Smooth muscle cell (in vitro differentiated cells): ENCODE measurements around the gene GALNT11. TPM values are rescaled to one million over a fixed set of nuclear protein-coding genes. Genes with fewer than 3 reads are reported as not detected.
"Not testable (repeated sequence)": the region's sequence is repeated elsewhere in the genome, so short reads cannot be mapped to it uniquely, and the experiment has no call there.

ENCODE experiments used
- DNase-seq: peaks from one replicate; lab custom pipeline; 2025; ENCODE audit not compliant: unreplicated experiment; lab: John Stamatoyannopoulos, UW
- H2AFZ ChIP-seq: fragments of 200-600 bp; sonication (generic); 2 replicates; pipeline ENCODE4 v1.6.0; 2016; ENCODE audit warnings: antibody characterized with exemption, low read depth, mild to moderate bottlenecking
- H3F3A ChIP-seq: fragments of 200-600 bp; sonication (generic); 2 replicates; pipeline ENCODE4 v1.6.0; 2017; ENCODE audit warnings: antibody characterized with exemption, low read depth
- H3K27ac ChIP-seq: fragments of 200-600 bp; sonication (generic); 2 replicates; pipeline ENCODE4 v1.5.1; 2016; ENCODE audit warnings: low read depth, mild to moderate bottlenecking
- H3K27me3 ChIP-seq: fragments of 200-600 bp; sonication (generic); 2 replicates; pipeline ENCODE4 v1.6.1; 2016; ENCODE audit warnings: low read depth, mild to moderate bottlenecking
- H3K36me3 ChIP-seq: fragments of 200-600 bp; sonication (generic); 2 replicates; pipeline ENCODE4 v1.5.1; 2016; ENCODE audit warnings: low read depth
- H3K4me1 ChIP-seq: fragments of 200-600 bp; sonication (generic); 2 replicates; pipeline ENCODE4 v1.5.1; 2016; ENCODE audit warnings: low read depth
- H3K4me2 ChIP-seq: fragments of 200-600 bp; sonication (generic); 2 replicates; pipeline ENCODE4 v1.6.0; 2016; ENCODE audit warnings: mild to moderate bottlenecking
- H3K4me3 ChIP-seq: fragments of 200-600 bp; sonication (generic); 2 replicates; pipeline ENCODE4 v1.5.1; 2016; ENCODE audit warnings: mild to moderate bottlenecking
- H3K79me2 ChIP-seq: fragments of 200-600 bp; sonication (generic); 2 replicates; pipeline ENCODE4 v1.6.0; 2016; ENCODE audit warnings: low read depth, mild to moderate bottlenecking
- H3K9ac ChIP-seq: fragments of 200-600 bp; sonication (generic); 2 replicates; pipeline ENCODE4 v1.6.0; 2016; ENCODE audit warnings: low read depth
- H3K9me3 ChIP-seq: fragments of 200-600 bp; sonication (generic); replicated peaks from 2 replicates; pipeline ENCODE4 v1.5.1; 2016; ENCODE audit warnings: low read depth
- H4K20me1 ChIP-seq: fragments of 200-600 bp; sonication (generic); 2 replicates; pipeline ENCODE4 v1.6.0; 2016; ENCODE audit warnings: low read depth
- CTCF ChIP-seq: fragments of 200-600 bp; sonication (generic); IDR thresholded peaks from 2 replicates; pipeline ENCODE4 v1.5.1; 2017; ENCODE audit warnings: borderline replicate concordance, mild to moderate bottlenecking, antibody characterized with exemption; ENCODE audit not compliant: insufficient read depth, poor library complexity, severe bottlenecking
- WGBS: methylation state at CpG from one replicate; pipeline ENCODE4 v1.1.7; 2016; ENCODE audit warnings: low lambda C conversion rate; 5-methylcytosine and 5-hydroxymethylcytosine counted together
- polyA plus RNA-seq: library from polyadenylated mRNA; unstranded; fragments of >200 nt; fragmentation: Nextera tagmentation; extraction: Ambion mirVana; gene quantifications from 2 replicates; pipeline ENCODE4 v1.2.1, GENCODE V29; 2016
- total RNA-seq: library from RNA; depleted of rRNA; stranded (reverse); fragments of >200 nt; gene quantifications from 2 replicates; pipeline ENCODE4 v1.2.3, GENCODE V29; 2014

GALNT11 gene
- total and polyA plus RNA-seq, 2 experiments from 2014 or later, result 40.8 to 73.6 TPM

GRCh38 chr7:152054367-152055230, 29.1 kb downstream of the GALNT11 start:
- Histone ChIP-seq H3K36me3 (no peaks in the 10 kb centered on the region), H3F3A (no peaks in the 10 kb centered on the region), H3K27ac (peak overlapping the region; percentile 13), H3K4me3 (no peak overlapping the region), H3K9me3 (no peaks in the 10 kb centered on the region), H2AFZ (no peak overlapping the region), H3K9ac (no peak overlapping the region), H4K20me1 (peaks cover 60% of the 10 kb centered on the region), H3K4me1 (no peaks in the 10 kb centered on the region), H3K27me3 (no peaks in the 10 kb centered on the region), H3K79me2 (peaks cover 30% of the 10 kb centered on the region), H3K4me2 (peak overlapping the region; percentile 47)
- WGBS, result 63% methylated on average over 8 of the region's 8 CpGs
- TF ChIP-seq CTCF, result no peak
- no peak for DNase-seq

- Histone ChIP-seq H3K36me3 (no peaks in the 10 kb centered on the region), H3K4me1 (no peaks in the 10 kb centered on the region), H3K4me2 (no peak overlapping the region), H3K9ac (no peak overlapping the region), H3K27me3 (no peaks in the 10 kb centered on the region), H2AFZ (no peak overlapping the region), H3K4me3 (no peak overlapping the region), H3K79me2 (peaks cover 31% of the 10 kb centered on the region), H4K20me1 (peaks cover 51% of the 10 kb centered on the region), H3F3A (no peaks in the 10 kb centered on the region), H3K27ac (no peak overlapping the region), H3K9me3 (no peaks in the 10 kb centered on the region)
- 87% methylated on average over 3 of the region's 3 CpGs for WGBS
- TF ChIP-seq CTCF, result no peak
- no peak for DNase-seq
These were observed 31.3 kb downstream of the GALNT11 start for GRCh38 chr7:152056621-152057274.

- H3K9me3 ChIP-seq, result no peaks in the 10 kb centered on the region
- no peaks in the 10 kb centered on the region for H3F3A ChIP-seq
- no peak overlapping the region for H3K27ac ChIP-seq
- no peak overlapping the region for H2AFZ ChIP-seq
- H3K27me3 ChIP-seq, result no peaks in the 10 kb centered on the region
- WGBS, result 98% methylated on average over 1 of the region's 1 CpG
- no peak for TF ChIP-seq CTCF
- no peak overlapping the region for H3K9ac ChIP-seq
- no peak for DNase-seq
- H3K4me3 ChIP-seq, result no peak overlapping the region
- no peak overlapping the region for H3K4me2 ChIP-seq
- H3K36me3 ChIP-seq, result no peaks in the 10 kb centered on the region
- H4K20me1 ChIP-seq, result peaks cover 35% of the 10 kb centered on the region
- H3K4me1 ChIP-seq, result no peaks in the 10 kb centered on the region
- H3K79me2 ChIP-seq, result peaks cover 19% of the 10 kb centered on the region
These were observed 33.8 kb downstream of the GALNT11 start for GRCh38 chr7:152059311-152059710.

GRCh38 chr7:152061086-152061485, 35.6 kb downstream of the GALNT11 start:
- not testable (repeated sequence) for DNase-seq, H3K4me3 ChIP-seq, H3F3A ChIP-seq, H3K4me2 ChIP-seq, H3K36me3 ChIP-seq, H3K9ac ChIP-seq, H3K27me3 ChIP-seq, H3K4me1 ChIP-seq, H3K9me3 ChIP-seq, H2AFZ ChIP-seq, H3K27ac ChIP-seq
- 100% methylated on average over 2 of the region's 2 CpGs for WGBS
- peaks cover 20% of the 10 kb centered on the region for H4K20me1 ChIP-seq
- peaks cover 23% of the 10 kb centered on the region for H3K79me2 ChIP-seq

GRCh38 chr7:152063192-152063591, 37.7 kb downstream of the GALNT11 start:
- H3F3A ChIP-seq, H4K20me1 ChIP-seq, DNase-seq, H3K4me3 ChIP-seq, H3K4me2 ChIP-seq, H3K9ac ChIP-seq, H3K27me3 ChIP-seq, H3K9me3 ChIP-seq, H3K27ac ChIP-seq, H3K4me1 ChIP-seq, H2AFZ ChIP-seq, H3K36me3 ChIP-seq: not testable (repeated sequence)
- peaks cover 18% of the 10 kb centered on the region for H3K79me2 ChIP-seq
- 94% methylated on average over 3 of the region's 3 CpGs for WGBS

GRCh38 chr7:152063821-152064220, 38.3 kb downstream of the GALNT11 start:
- not testable (repeated sequence) for H3K4me3 ChIP-seq, H4K20me1 ChIP-seq, H3K36me3 ChIP-seq, H3K4me1 ChIP-seq, H3K4me2 ChIP-seq, H3K9ac ChIP-seq, H3F3A ChIP-seq, DNase-seq, H3K27ac ChIP-seq, H3K9me3 ChIP-seq, H3K27me3 ChIP-seq, H2AFZ ChIP-seq
- peaks cover 24% of the 10 kb centered on the region for H3K79me2 ChIP-seq
- 95% methylated on average over 3 of the region's 3 CpGs for WGBS
